Kidney glomerular epithelial cell (primary cell): ENCODE data around the gene PTPN12.

ENCODE experiments used
- DNase-seq: peaks from one replicate; lab custom pipeline; 2025; lab: John Stamatoyannopoulos, UW

Gene PTPN12

GRCh38 chr7:77664715-77665114 is 127.6 kb downstream of the PTPN12 start:
- DNase-seq: no peak

DNA sequence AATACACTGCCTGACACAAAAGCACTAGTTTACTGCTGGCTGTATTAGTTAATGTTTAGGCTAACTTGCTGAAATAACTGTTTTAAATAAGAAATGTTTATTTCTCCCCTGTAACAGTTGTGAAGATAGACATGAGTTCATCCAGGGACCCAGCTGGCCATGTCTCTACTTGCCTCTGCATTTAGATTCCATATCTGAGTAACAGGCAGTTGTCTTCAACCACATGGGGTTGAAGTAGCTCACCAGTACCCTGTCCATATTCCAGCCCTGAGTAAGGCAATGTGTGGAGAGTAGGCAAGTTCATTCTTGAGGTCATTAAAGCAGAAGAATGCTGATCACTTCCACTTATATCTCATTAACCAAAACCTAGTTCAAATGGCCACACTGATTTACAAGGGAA is 128.1 kb downstream of the PTPN12 start:
- no peak for DNase-seq

DNA sequence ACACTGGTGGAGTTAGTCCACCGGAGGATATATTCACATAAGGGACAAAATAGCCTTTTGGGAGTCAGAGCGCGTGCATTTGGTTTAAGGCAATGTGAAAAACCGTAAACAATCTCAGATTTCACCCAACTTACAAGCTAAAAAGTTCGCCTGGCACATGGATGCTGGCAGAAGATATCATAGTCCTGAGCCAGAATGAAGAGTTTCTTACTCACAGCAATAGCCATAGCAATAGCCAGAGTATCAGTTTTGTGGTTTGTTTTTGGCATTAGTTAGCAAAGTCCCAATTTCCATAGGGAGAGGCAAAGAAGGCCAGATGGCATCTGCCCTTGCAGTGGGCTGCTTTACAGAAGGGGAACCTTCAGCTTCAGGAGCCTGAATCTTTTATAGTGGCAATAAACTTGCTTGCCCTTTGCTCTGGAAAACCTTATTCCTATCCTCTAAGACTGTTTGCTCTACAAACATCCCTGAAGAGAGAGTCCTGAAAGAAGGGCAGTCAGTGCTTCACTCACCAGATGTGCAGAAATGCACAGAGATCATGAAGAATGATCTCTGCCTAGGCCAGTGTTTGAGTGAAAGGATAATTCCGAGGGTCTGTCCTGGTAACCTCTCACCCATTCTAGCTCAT is 130.5 kb downstream of the PTPN12 start:
- no peak for DNase-seq

DNA sequence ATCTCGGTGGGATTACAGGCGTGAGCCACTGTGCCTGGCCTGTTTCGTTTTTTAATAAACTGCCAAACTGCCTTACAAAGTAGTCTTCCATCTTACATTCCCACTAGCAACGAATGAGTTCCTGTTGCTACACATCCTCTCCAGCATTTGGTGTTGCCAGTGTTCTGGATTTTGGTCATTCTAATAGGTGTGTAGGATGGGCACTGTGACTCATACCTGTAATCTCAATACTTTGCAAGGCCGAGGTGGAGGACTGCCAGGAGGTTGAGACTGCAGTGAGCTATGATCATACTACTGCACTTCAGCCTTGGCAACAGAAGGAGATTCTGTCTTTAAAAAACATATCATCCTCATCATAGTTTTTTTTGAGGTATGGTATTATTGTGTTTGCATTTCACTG is 137.8 kb downstream of the PTPN12 start:
- no peak for DNase-seq

- DNase-seq: no peak
These were observed 142.5 kb downstream of the PTPN12 start for GRCh38 chr7:77679608-77680007.

DNA sequence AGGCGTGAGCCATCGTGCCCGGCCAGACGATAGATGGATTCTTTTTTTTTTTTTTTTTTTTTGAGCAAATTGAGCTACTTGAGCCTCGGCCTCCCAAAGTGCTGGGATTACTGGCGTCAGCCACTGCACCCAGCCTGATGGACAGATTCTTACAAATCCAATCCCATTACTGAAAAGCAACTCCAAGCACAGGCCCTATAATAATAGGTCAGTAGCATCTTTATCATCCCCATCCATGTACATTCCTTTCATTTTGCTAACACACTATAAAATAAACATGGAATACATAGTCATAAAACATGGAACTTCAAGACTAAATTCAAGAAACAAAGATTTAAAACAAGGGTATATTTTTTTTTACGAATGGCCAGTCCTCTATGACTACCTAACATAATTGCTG is 143.2 kb downstream of the PTPN12 start:
- DNase-seq: no peak

DNA sequence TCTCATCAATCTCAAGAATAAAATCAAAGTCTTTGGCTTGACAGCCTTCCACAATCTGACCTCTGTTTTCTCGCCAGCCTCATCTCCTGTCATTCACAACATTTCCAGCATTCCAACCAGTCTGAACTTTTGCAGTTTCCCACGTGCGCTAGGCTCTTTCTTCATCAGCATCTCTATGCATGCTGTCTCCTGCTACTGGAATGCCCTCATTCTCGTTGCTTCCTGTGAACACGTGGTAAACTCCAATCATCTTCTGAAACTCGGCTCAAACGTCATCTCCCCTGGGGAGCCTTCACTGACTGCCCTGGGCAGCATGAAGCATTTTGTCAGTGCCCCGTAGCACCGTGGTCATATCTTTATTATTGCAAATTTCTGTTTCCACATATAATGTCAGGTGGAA is 146.9 kb downstream of the PTPN12 start:
- DNase-seq: no peak

DNA sequence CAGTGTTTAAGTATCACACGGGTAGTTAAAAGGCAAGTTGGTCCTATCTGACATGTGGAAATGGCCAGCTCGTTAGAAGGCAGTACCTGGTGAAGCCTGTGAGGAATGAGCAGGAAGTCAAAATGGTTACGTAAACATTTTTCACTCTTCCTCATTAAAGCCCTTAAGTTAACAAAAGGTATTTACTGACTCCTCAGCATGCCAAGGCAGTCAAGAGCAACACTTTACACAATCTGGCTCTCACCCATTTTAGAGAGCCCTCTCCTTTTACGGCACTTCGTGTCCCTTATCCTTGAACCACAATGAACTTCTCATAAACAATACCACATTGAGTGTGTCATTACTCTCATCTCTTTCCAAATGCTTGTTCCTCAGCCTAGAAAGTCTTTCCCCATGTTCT is 148.1 kb downstream of the PTPN12 start:
- no peak for DNase-seq

- no peak for DNase-seq
These were observed 150.1 kb downstream of the PTPN12 start for GRCh38 chr7:77687100-77687746.

DNA sequence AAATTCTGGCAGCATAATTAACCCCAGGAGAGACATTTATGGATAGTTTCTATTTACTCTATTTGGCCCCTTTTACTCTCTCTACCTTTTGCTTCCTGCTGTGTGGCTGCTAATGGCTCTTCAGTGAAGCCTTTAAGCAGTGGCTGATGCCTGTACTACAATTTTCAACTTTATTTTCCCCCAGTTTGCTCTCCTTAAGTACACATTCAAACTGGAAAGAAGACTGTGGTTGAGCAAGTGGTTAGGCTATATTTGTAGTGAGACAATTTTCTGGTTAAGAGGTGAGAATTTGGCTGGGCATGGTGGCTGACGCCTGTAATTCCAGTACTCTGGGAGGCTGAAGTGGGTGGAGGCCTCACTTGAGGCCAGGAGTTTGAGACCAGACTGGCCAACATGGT is 150.7 kb downstream of the PTPN12 start:
- DNase-seq: no peak
